ENCODE measurements around the gene SEPTIN2.
"Not testable (repeated sequence)": the region's sequence is repeated elsewhere in the genome, so short reads cannot be mapped to it uniquely, and the experiment has no call there.

The SEPTIN2 gene

DNA sequence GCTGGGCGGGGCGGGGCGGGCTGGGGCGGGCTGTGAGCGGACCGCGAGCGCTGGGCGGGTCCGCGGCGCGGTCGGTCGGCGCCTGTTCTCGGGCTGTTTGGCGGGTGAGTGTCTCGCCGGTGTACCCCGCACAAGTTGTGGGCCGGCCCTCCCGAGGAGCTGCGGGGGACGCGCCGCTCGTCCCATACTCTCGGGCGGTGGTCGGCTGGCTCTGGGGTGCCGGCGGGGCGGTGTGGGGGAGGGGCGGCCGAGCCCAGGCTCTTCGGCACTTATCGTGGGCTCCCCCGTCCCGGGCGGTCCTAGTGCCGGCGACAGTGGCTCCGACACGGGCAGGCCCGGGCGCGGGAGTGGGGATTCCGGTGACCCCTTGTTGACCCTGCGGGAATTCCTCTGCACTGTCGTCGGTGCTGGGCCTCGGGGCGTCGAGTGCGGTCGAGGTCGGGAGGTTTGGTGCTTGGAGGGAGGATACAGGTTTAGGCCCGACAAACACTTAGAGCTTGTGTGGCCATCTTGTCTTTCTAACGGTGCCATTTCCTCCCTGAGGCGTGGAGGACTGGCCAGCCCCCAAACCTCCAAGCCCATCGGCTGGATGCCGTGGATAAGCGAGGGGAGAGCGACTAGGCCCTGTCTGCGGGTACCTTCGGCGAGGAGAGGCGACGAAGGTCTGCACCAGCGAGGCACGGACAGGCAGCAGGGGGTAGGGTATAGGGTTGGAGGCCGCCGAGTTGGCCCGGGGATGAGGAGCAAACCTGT, at the start of gene SEPTIN2:
Gene SEPTIN2, plus strand, starts transcription at position 47 of the 753 bp plus-strand sequence. CDS start 8,308 bp downstream, outside the sequence.
- peak in 1 of 2 experiments; percentile 4 for DNase-seq

- DNase-seq, result no peak
Measured at GRCh38 chr2:241267249-241268067, 48.3 kb upstream of the SEPTIN2 start.

- no peak for DNase-seq
Measured at GRCh38 chr2:241268306-241268705, 47.4 kb upstream of the SEPTIN2 start.

GRCh38 chr2:241268716-241269445, 46.8 kb upstream of the SEPTIN2 start:
- no peak for DNase-seq

GRCh38 chr2:241269707-241270520, 45.8 kb upstream of the SEPTIN2 start:
- DNase-seq, result no peak

DNA sequence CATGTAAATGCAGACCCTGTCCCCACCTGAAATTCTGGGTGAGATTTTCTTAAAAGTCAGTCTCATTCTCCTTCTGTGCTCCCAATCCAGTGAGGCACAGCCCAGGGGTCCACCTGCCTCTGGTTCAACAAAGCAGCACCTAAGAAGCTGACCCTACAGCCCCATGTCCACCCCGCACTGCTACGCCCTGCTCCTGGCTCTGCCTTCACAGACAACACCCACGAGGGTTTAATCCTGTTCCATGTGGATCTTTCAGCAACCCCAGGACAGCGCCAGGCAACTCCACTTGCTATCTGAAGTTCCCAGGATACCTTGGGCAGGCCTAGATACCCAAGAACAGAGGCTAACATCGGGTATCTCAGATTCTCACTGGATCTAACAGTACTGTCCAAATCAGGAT, 45.2 kb upstream of the SEPTIN2 start:
- DNase-seq, result no peak

DNA sequence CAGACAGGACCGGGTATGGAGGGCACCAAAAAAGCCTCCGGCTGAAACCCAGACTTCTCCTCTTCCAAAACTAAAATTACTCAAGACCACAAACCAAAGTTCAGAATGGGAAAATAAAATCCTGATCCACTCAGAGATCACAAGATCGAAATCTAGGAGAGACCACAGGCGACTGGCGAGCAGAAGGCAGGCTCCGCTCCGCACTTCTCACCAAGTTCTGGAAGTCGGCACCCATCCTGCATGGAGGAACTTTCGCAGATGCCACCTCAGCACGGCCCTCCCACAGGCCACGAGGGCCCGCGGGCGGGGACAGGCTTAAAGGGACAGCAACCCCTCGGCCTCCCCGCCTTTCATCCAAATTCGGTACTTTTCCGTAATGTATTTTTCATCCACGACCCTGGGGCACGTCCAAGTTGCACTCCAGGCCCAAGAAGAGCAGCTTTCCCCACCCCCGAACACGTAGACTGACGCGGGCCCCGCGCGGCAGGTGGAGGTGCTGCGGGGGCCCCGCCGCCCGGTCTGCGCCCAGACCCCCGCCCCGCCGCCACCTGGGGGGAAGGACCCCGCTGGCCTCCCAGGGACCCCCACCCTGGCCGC, 43.9 kb upstream of the SEPTIN2 start:
- DNase-seq, result peak; percentile 10 to 41

GRCh38 chr2:241272303-241273209, 43.2 kb upstream of the SEPTIN2 start:
- DNase-seq, result peak in 1 of 2 experiments; percentile 5

GRCh38 chr2:241273210-241274020, 42.3 kb upstream of the SEPTIN2 start:
- DNase-seq, result peak in 1 of 2 experiments; percentile 0

DNA sequence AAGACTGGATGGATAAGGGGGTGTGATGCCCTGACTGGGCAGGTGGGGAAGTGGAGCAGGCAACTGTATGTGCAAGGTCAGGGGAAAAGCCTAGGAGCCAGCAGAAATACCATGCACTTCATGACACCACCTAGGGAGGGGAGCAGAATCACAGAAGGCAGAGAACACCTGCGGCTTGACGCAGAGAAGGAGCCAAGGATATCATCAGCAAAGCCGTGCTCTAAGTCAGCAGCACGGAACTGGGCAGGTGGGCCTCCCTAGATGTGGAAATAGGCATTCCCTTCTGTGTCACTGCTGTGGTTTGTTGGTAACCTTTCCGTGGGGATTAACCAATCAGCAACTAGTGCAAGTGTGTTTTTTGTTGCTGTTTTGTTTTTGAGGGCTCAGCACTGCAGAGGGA, 41.6 kb upstream of the SEPTIN2 start:
- no peak for DNase-seq

DNA sequence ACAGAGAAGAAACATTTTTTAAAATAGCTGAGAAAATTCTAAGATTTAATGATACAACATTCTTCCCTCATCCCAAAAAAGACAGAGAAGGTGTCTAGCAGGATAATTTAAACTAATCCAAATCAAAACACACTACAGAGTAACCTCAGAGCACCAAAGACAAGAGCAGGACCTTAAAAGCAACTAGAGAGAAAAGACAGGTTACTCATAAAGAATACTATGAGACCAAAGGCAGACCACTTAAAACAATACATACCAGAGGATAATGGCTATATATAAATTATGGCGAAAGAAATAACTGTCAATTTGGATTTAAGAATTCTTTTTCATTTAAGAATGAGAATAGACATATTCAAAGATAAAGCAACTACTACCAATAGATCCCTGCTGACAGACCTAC, 40.2 kb upstream of the SEPTIN2 start:
- no peak for DNase-seq

DNA sequence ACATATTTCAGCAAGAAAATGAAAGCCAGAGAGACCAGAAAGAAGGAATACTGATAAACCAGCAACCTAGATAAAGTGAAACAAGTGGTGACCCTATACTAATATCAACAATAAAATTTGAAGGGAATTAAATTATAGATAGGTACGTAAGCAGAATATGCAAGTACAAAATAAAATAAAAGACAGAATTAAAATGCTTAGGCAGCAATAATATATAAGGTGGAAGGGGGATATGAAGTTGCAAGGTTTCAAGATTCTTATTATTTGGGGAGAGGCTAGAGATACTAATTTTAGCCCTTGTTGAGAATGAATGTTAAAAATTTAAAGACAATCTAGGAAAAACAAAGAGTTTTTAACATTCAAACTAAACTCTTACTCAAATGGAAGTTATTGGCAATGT, 39.8 kb upstream of the SEPTIN2 start:
- DNase-seq, result no peak

GRCh38 chr2:241278306-241278705, 37.4 kb upstream of the SEPTIN2 start:
- not testable (repeated sequence) for DNase-seq

DNA sequence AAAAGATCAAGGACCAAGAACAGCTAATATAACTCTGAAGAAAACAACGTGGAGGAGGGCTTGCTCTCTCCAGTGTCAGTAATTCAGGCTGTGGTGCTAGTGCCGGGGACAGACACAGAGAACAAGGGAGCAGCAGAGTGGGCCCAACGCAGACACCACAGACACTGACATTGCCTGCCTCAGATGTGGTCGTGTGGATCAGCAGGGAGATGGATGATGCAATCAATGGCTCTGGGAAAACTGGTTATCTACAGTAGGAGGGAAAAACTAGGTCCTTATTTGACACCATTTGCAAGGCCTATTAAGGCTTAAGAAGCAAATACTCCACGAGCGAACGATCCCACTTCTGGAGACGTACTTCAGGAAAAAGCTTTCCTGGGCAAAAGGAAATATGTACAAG, 36.3 kb upstream of the SEPTIN2 start:
- no peak for DNase-seq

DNA sequence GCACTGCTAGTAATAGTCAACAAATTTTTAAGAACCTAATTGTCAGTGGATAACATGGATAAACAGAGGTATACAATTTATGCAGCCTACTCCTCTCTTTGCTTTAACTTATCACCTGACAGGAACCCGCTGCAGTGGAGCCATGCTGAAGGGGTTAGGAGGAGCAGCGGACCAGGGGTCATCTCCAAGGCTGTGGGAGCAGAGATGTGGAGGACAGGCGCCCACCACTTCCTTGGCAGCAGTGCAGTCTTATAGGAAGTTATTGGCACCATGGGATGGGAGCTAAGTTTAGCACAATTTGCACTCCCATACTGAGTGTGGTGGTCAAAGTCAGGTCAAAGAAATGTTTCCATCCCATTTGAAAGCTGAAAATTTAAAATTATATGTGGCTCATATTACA, 35.9 kb upstream of the SEPTIN2 start:
- no peak for DNase-seq

GRCh38 chr2:241280291-241280690, 35.4 kb upstream of the SEPTIN2 start:
- no peak for DNase-seq

DNA sequence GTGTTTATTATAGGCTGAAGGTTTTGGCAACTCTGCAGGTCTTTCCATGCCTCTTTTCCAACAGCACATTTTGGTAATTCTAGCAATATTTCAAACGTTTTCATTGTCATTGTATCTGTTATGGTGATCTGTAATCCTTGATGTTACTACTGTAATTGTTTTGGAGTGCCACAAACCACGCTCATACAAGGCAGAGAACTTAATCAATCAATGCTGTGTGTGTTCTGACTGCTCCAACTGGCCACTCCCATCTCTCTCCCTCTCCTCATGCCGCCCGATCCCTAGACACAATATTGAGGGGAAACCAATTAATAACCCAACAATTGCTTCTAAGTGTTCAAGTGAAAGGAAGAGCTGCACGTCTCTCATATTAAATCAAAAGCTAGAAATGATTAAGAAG, 33.2 kb upstream of the SEPTIN2 start:
- DNase-seq, result no peak

- no peak for DNase-seq
Measured at GRCh38 chr2:241285596-241285995, 30.1 kb upstream of the SEPTIN2 start.

- no peak for DNase-seq
Measured at GRCh38 chr2:241286348-241287090, 29.2 kb upstream of the SEPTIN2 start.
